Skeletal muscle cell (primary cell): ENCODE results near the gene HOXA5.

Source experiments
- DNase-seq: peaks from one replicate; pipeline ENCODE4 v3.0.0-alpha.2; 2010; ENCODE audit warnings: low read depth
- H3K4me3 ChIP-seq: 2 replicates; pipeline ENCODE4 v1.5.1; 2011; ENCODE audit warnings: low read depth, mild to moderate bottlenecking, control low read depth, low read length, moderate library complexity

The HOXA5 gene

DNA sequence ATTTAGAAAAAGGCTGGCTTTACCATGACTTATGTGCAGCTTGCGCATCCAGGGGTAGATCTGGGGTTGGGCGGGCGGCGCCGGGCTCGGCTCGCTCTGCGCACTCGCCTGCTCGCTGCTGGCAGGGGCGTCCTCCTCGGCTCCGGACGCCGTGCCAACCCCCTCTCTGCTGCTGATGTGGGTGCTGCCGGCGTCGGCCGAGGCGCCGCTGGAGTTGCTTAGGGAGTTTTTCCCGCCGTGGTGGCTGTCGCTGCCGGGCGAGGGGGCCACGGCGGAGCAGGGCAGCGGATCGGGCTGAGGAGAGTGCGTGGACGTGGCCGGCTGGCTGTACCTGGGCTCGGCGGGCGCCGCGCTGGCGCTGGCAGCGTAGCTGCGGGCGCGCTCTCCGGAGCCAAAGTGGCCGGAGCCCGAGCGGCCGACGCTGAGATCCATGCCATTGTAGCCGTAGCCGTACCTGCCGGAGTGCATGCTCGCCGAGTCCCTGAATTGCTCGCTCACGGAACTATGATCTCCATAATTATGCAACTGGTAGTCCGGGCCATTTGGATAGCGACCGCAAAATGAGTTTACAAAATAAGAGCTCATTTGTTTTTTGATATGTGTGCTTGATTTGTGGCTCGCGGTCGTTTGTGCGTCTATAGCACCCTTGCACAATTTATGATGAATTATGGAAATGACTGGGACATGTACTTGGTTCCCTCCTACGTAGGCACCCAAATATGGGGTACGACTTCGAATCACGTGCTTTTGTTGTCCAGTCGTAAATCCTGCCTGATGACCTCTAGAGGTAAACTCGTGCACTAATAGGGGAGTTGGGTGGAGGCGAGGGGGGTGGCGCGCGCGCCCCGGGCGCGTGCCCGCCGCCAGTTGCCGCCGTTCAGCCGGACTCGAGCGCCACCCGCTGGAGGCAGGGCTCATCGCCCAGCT, at the start of gene HOXA5:
TSS of gene HOXA5 (minus strand) at position 659 of the 927 bp plus-strand sequence. CDS start at position 585, 74 bp downstream.
- peak within 1 kb of the TSS; percentile 32 for H3K4me3 ChIP-seq
- no peak for DNase-seq

DNA sequence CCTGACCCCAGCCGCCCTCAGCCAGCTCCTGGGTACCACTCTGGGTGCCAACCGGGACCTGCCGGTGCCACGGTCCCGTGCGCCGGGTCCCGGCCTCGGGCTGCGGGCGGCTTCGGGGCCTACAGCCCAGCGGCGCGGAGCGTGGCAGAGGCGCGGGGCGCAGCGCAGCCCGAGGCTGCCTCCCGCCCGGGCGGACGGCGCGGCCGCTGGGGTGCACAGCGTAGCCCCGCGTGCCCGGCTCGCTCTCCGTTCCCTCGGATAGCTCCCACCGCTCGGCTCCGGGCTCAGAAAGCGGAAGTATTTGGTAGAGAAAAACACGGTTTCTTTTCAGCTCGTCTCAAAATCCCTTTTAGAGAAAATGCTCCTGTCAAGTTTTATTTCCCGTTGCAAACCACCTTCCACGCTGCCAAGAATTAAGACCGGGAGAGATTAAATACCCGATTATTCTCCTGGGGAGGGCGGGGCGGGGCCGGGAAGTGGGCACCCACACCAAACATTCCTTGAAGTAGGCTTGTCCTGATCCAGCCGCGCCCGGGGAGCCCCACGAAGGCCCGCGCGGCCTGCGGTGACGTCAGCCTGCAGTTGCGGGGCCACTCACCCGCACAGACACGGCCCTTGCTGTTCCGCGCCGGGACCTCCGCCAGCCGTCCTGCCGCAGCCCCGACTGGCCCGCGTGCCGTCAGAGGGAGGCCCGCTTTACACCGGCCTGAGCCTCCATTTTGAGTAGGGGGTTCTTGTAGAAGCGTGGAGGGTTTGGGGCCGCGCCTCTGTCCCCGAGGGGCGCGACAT, 49.3 kb upstream of the HOXA5 start:
- H3K4me3 ChIP-seq: peak overlapping the region; percentile 23
- no peak for DNase-seq

DNA sequence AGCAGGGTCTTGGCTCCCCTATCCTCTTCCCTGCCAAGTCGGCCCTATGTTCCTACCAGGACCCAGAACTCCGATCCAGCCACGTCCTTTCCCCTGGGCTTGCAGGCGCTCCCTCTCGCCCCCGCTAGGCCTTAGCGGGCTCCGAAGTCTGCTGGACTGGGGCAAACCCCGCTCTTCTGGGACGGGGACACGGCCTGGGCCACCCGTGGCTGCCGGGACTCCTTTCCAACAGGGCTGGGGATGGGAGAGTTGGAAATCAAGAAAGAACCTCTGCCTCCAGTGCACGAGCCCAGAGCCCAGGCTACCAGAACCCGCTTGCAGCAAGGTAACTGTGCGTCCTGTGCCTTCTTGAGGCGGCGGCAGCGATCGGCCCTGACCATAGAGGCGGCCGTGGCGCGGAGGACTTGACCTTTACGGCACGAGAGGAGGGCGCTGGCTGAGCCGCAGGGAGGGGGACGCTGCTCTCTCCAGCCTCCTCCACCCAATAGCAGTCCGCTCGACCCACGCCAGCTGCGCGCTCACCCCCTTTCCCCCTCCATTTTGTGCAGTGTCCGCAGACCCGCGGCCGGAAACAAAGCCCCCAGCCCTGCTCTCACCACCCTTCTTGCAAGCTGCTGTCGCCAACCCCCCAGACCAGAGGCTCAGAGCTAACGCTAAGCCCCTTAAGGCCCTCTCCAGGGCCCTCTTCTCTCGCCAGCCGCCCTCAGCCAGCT, 48.5 kb upstream of the HOXA5 start:
- DNase-seq: no peak
- peak overlapping the region; percentile 23 for H3K4me3 ChIP-seq

DNA sequence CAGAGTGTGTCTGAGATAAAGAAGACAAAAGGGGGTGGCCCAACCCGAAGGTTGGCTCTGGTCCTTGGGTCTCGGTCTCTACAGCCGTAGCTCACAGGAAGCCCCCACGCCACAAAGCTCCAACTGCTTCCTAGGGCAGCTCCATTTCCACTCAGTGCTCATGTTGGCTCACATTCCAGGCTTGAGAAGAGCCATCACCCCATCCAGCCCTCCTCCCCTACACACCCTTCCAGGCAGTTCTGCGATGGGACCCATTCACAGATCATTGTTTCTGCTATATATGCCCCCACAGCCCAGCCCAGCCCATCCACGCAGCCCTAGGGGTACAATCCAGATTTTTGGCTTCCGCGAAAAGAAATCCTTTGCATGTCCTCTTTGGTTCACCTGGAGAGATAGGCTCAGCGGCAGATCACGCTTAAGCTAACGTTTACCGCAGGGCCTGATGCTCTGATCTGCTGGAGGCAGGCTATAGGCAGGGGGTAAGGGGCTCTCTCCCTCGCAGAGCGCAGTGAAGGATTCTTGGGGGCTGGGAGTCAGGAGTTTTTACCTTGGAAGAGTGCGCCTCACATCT, 47.8 kb upstream of the HOXA5 start:
- H3K4me3 ChIP-seq: no peak overlapping the region
- DNase-seq: no peak

DNA sequence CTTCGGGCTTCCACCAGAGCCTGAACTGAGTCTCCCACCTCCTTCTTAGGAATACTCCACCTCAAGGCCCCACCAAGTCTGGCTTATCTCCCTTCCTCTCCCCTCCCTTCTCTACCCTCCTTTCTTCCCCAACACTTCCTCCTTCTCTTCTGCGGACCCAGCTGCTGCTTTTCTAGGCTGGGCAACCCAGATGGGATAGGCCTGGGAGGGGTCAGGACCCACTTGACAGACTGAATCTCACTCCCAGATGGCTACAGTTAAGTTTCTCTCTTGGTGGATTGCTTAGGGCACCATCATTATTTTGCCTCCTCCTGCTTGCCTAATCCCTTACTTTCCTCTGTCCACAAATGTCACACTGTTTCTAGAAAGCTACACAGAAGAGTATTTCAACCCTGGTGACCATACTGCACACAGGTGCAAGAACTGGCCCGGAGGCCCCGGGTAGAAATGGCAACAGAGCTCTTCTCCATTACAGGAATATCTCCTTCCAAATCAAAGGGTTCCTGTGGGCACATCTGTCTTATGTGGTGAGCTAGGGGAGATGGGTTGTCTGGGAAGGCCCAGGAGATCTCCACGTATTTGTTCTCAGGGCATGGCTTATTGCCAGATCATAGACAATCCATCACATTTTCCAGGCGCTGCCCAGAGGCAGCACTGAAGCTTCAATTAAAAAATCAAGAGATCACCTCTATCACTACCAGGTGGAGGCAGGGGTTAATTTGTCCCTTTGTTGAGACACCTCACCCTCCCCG, 46.7 kb upstream of the HOXA5 start:
- no peak for DNase-seq
- no peak overlapping the region for H3K4me3 ChIP-seq

DNA sequence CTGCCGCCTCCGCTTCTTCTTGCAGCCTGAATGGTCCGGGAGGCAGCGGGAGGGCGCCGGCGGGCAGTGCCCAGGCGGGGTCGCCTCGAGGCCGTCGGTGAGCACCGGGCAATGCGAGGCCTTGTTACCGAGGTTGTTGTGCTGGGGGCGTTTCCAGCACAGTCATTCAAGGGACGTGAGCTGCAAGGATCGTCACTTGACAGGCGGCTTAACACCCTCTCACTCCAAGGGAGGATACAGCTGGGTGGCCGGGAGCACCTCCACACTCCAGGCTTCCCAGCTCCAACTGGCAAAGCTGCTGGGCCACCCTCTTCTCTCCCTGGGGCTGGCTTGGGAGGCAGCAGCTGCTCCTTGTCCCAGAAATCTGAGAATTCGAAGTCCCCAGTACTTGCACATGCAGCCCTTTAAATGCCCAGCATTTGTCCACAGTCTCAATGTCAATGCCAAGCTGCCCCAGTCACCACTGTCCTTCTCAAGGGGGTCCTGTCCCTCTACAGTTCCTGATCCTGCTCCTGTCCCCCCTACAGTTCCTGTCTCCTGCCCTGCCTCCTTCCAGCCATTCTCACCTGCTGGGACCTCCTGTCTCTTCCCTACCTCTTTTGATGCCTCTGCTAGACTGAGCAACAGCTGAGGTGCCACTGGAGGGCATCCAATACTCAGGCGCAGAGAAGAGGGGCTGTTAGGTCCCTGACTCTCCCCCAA, 46.0 kb upstream of the HOXA5 start:
- DNase-seq: no peak
- H3K4me3 ChIP-seq: peak overlapping the region; percentile 36

DNA sequence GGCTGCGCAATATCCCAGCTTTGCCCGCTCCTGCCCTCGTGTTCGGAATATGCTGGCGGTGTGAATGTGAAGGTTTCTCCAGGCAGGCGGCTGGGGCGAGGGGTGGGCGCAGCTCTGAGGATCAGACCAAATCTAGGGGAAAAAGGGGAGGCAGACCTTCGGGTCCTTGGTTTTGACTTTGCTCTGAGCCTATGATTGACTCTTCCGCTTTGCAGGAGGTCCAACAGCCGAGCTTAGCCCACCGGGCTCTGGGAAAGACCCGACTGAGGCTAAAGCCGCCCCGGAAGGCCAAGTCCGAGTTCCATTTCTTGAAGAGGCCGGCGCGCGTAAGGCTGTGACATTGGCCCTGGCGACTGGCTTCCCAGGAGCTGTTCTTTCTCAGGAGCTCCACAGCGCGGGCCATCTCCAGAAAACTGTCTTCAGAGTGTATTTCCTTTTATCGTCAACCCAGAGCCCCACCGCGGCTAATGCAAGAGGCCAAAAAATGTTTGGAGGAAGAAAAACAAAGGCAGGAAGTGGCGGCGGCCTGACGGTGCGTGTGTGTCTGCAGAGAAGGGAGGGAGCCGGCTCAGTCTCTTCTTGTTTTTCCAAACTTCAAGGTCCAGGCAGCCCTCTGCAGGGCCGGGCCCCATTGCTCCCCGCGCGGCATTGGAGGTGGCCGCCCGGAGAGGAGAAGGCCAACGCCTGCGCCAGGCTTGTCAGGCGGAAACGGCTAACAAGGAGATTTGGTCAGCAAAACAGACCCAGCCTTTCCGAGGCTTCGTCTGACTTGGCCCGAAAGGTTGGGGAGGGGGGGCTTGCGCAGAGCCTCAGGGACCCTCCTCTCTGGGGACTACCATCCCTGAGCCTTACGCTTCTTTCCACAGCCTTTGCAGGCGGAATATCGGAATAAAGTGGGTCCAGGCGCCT, 45.2 kb upstream of the HOXA5 start:
- H3K4me3 ChIP-seq: peak overlapping the region; percentile 36

DNA sequence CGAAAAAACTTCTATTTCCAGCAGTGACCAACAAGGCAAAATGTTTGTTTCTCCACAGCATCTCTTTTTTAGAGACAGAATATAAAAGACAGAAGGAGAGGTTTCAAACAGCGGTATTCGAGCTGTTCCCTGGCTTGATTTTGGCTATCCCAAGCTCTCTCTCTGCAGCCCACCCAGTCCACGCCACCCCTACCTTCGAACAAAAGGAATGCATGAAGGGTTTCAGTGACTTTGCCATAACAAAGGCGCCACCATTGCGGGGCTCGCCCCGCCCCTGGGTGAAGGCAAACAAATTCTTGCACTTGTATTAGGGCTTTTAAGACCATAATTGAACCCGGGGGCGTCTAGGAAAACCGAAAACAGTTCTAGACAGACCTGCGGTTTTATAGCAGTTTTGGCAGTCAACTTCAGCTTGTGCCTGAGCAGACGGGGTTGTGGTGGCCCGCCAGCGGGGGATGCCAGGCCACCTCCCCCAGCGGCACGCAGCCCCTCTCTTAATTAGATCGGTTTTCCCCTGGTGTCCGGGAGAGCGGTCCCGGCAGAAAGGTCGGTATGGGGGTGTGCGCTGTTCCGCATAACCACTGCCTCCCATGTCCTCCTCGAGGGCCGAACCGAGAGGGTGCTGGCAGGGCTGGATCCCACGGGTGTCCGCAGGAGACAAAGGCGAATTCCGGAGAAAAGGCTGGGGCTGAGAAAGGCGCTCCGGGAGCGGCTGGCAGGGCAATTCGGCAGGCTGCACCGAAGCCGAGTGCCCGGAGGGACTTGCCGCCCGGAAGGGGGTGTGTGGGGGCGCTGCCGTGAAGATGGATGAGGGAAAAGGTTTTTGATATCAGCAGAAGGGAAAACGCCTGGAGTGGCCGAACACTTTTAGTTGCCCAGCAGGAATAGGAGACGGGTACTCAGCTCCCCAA, 44.2 kb upstream of the HOXA5 start:
- no peak for DNase-seq
- peak overlapping the region; percentile 36 for H3K4me3 ChIP-seq

More for the DNA sequence above, 45.2 kb upstream of the HOXA5 start:
- DNase-seq: no peak

DNA sequence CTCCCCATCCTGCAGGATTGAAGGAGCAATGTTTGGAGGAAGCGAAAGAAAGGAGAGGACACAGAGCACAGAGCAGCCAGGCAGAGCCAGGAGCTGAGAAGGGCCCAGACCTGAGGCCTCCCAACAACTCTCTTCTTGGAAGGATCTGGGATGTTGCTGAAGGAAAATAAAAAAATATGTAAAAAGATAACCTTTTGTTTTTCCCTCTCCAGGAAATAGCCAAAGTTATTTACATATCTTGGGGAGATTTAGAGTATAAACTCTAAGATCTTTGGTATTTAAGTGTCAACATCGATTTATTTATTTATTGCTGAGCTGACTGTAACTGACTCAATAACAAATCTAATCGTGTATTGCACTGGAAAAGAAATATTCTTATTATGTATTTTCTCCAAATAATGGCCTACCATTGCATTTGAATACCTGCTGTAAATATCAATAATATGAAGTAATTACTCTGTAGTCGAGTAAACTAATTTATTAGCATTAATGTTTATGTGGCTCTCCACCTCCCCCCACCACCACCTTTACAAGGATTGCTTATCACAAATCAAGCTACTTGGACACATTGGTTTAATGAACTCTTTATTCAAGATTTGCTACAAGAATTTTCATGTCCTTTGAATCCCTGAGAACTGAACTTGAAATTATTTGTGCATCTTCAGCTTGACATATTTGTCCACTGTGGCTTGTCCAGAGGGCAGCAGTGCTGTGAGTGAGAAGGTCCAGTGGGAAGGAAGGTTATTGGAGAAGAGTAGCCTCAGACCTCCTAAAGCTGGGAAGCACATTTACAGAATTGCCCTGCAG, 43.4 kb upstream of the HOXA5 start:
- DNase-seq: no peak
- H3K4me3 ChIP-seq: peak overlapping the region; percentile 81

DNA sequence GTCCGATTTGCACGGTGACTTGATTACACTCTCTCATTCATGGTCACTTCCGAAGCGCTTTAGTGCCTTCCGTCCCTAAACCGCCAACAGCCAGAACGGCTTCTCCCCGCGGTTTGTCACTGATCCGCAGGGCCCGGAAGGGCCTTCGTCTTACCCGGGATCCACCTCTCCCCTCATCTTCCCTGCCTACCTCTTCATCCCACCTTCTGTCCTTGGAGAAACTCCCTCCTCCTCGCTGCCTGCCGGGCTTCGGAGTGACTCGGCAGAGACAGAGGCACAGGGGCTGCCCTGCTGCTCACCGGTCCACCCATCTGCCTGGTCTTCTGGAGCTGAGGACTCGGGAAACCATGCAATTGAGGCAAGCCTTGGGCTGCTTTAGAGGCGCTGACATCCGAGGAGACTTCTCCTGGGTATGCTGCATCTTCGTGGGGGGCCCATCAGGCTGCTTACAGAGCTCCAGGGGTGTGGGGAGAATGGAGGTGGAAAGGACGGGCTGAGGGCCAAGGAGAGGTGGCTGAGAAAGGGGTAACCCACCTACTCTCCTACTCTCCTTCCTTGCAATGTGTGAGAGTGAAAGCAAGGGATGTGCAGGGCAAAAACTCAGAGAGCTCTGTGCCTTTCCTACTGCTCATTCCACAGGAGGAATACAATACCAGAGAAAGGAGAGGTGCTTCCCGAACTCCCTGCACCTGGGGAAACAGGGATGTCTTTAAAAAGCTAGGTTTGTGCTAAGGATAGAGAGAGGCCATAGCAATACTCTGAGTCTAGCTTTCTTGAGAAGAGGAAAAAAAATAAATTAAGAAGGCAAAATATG, 42.6 kb upstream of the HOXA5 start:
- no peak for DNase-seq
- H3K4me3 ChIP-seq: peak overlapping the region; percentile 81

DNA sequence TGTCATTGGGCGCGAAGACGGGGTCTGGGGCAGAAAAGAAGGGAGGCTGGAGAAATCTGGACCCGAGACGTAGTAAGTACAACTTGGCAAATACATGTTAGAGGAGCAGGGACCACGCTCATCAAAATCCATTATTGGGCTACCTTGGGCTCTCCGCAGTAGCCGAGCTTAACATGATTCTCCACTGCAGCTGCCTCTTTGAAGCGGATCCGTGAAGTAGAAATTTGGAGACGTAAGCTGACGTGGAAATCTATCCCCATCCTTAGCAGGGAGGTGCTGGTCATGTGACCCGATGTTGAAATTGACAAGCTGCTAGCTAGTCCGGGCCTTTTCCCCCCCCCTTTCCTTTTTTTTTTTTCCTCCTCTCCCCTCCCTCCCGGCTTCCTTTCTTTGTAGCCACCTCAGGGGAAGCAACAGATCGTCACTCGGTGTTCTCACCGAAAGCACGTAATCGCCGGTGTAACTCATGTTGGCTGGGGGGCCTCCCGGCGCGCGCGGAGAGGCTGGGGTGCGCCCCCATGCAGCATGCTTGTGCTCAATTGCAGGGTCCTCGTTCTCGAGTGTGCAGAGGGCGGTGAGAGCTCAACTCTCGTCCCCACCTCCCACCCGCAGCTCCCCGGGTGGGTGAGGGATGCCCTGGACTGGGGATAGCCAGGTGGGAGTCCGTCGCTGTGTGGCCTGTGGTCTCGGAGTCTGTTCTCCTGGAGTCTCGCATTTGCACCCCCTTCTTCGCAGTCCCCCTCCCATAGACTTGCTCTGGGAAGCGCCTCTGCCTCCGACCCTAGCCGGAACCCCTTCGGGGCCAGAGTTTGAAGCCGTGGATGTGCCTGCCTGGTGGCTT, 41.8 kb upstream of the HOXA5 start, which contains the start of gene HOXA11:
TSS of gene HOXA11 (minus strand) at position 220 of the 841 bp plus-strand sequence. CDS start at position 132, 88 bp downstream.
- peak; percentile 89 for DNase-seq
- peak within 1 kb of the TSS; percentile 81 for H3K4me3 ChIP-seq

DNA sequence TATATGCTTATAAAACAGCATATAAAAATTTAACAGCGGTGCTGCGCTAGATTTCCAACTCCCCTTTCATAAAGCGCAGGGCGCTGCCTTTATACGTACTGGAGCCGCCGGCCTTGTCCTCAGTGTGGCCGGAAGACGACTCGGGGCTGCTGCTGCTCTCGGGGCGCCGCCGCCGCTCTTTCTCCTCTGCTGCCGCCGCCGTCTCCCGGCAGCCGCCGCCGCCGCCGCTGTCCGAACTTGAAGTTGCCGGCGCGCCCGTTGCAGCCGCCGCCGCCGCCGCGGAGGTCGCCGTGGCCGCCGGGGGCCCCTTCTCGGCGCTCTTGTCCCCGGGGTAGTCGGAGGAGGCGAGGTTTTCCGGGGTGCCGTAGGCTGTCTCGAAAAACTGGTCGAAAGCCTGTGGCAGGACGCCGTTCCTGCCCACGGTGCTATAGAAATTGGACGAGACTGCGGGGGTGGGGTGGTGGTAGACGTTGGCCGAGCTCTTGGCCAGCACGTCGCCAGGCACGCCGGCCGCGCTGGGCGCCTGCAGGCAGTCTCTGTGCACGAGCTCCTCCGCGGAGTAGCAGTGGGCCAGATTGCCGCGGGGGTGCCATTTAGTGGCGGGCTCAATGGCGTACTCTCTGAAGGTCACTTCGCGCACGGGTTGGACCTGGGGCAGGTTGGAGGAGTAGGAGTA, 41.0 kb upstream of the HOXA5 start:
- peak overlapping the region; percentile 81 for H3K4me3 ChIP-seq
- DNase-seq: no peak

DNA sequence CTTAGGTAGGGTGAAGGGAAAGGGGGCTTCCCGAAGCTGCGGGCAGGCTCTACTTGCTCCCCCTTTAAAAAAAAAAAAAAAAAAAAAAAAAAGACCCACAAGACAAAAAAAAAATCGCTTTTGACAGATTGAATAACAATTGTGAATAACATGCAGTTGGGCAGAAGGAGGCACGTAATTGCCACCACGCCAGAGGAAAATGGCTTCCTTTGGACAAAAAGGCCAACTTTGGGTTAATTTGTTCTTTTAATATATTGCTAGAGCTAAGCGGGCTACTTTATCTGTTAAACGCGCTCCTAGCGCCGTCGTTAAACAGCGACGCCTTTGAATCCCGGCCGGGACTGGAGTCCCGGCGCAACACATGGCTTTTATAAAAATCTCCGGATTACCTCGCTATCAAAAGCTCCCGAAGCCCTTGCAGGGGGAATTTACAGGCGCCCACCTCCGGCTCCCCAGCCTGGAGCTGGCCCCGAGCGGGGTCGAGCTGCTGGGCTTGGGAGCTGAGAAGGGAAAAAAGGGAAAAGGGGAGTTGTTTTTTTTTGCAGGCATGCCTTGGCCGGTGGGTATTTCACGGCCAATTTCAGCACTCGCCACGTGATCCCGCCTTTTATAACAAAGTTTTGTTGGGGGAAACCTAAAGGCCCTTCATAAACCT, 40.3 kb upstream of the HOXA5 start:
- no peak for DNase-seq
- H3K4me3 ChIP-seq: peak overlapping the region; percentile 81
